Stimulated activated CD4-positive, alpha-beta T cell treated with anti-CD3 and anti-CD28 coated beads, TNF-alpha, amount 100 ng/mL, for 1 hour (primary cell): Measurements from ENCODE around the gene KRTAP10-8.
"Not testable (repeated sequence)": the region's sequence is repeated elsewhere in the genome, so short reads cannot be mapped to it uniquely, and the experiment has no call there.

Source experiments
- DNase-seq, 3 donors: peaks; one replicate each; pipeline ENCODE4 v3.0.0-alpha.2; 2020; ENCODE audit warnings: low read depth in 3 of 3, low spot score in 1 of 3

KRTAP10-8 gene

GRCh38 chr21:44598061-44598460 lies 13.8 kb upstream of the KRTAP10-8 start:
- no peak for DNase-seq

- no peak for DNase-seq
Measured at GRCh38 chr21:44599264-44600029, 12.4 kb upstream of the KRTAP10-8 start.

- not testable (repeated sequence) for DNase-seq
Measured at GRCh38 chr21:44600118-44600978, 11.5 kb upstream of the KRTAP10-8 start, which contains the start of gene KRTAP10-7. Gene KRTAP10-7 (plus strand): TSS chr21:44600597. CDS start chr21:44600622, 25 bp downstream.

- not testable (repeated sequence) for DNase-seq
Measured at GRCh38 chr21:44601091-44601490, 10.8 kb upstream of the KRTAP10-8 start.

- no peak for DNase-seq
Measured at GRCh38 chr21:44601596-44602462, 10.1 kb upstream of the KRTAP10-8 start.

- DNase-seq: no peak
Measured at GRCh38 chr21:44602463-44602850, 9.4 kb upstream of the KRTAP10-8 start.

- DNase-seq: no peak
Measured at GRCh38 chr21:44603109-44603875, 8.6 kb upstream of the KRTAP10-8 start.

GRCh38 chr21:44603911-44604310 lies 8.0 kb upstream of the KRTAP10-8 start:
- no peak for DNase-seq

GRCh38 chr21:44606495-44606894 lies 5.4 kb upstream of the KRTAP10-8 start:
- DNase-seq: no peak

GRCh38 chr21:44609193-44609592 lies 2.7 kb upstream of the KRTAP10-8 start:
- DNase-seq: no peak

GRCh38 chr21:44610157-44610843 lies 1.6 kb upstream of the KRTAP10-8 start:
- DNase-seq: not testable (repeated sequence)

GRCh38 chr21:44611551-44611950 lies 328 bp upstream of the KRTAP10-8 start:
- no peak for DNase-seq

- DNase-seq: no peak
Measured at GRCh38 chr21:44612669-44613229, 870 bp downstream of the KRTAP10-8 start.

GRCh38 chr21:44613386-44614155 lies 1.7 kb downstream of the KRTAP10-8 start:
- DNase-seq: no peak

- DNase-seq: no peak
Measured at GRCh38 chr21:44614161-44614631, 2.3 kb downstream of the KRTAP10-8 start.

GRCh38 chr21:44614961-44615391 lies 3.1 kb downstream of the KRTAP10-8 start:
- DNase-seq: no peak

- DNase-seq: no peak
Measured at GRCh38 chr21:44615466-44615865, 3.6 kb downstream of the KRTAP10-8 start.

GRCh38 chr21:44615911-44616590 lies 4.2 kb downstream of the KRTAP10-8 start:
- no peak for DNase-seq
